Measurements from ENCODE around the gene NUDT1. TPM values are rescaled to one million over a fixed set of nuclear protein-coding genes. Genes with fewer than 3 reads are reported as not detected.

NUDT1 gene
- total RNA-seq, 1 experiment from 2014 or later = 47.4 TPM

GRCh38 chr7:2299870-2300512 is 58.0 kb downstream of the NUDT1 start:
- H3K36me3 ChIP-seq (ENCODE audit: control insufficient read depth in 1 of 2, insufficient read depth in 2 of 2, low read length in 2 of 2) = no peaks in the 10 kb centered on the region
- no peak for ATAC-seq
- H3K27me3 ChIP-seq (ENCODE audit: insufficient read depth, low read length) = no peaks in the 10 kb centered on the region
- TF ChIP-seq SRF (IDR thresholded peaks at IDR 0.05; ENCODE audit: low read depth) (no peak), SP1 (IDR thresholded peaks at IDR 0.05; ENCODE audit: low read depth) (no peak), ZNF274 (IDR thresholded peaks at IDR 0.05; ENCODE audit: low read depth, low read length) (no peak), MAX (IDR thresholded peaks at IDR 0.05) (no peak), YY1 (IDR thresholded peaks at IDR 0.05; ENCODE audit: extremely low read depth, insufficient replicate concordance, low read depth, low read length) (no peak), FOSL1 (IDR thresholded peaks at IDR 0.05; ENCODE audit: low read depth) (no peak), EGR1 (IDR thresholded peaks at IDR 0.05; ENCODE audit: low read depth) (no peak), SIN3A (IDR thresholded peaks at IDR 0.05; ENCODE audit: low read depth) (no peak)
- TF ChIP-seq, protein P1, sequence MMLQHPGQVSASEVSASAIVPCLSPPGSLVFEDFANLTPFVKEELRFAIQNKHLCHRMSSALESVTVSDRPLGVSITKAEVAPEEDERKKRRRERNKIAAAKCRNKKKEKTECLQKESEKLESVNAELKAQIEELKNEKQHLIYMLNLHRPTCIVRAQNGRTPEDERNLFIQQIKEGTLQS (IDR thresholded peaks at IDR 0.05) = no peak
- H4K20me1 ChIP-seq (ENCODE audit: insufficient read depth) = 0 out of 2 replicates have a peak, but pooled peaks cover 3% of the 10 kb centered on the region
- H3K4me2 ChIP-seq (ENCODE audit: low read length) = peak overlapping the region; percentile 40; the same call in 1 of the 2 replicates
- H3K9me3 ChIP-seq (ENCODE audit: control insufficient read depth in 1 of 2, insufficient read depth in 1 of 2, low read depth in 1 of 2, low read length in 2 of 2) = no peaks in the 10 kb centered on the region
- no TSS peak for BruUV-seq (replicated peaks)
- ChIA-PET POLR2A (no interaction called here), RAD21 (ENCODE audit: low non-redundant PET in 1 of 2, low total read pairs in 2 of 2, uncharacterized antibody in 2 of 2, unreplicated experiment in 2 of 2) (no interaction called here), CTCF (no interaction called here)
- H3K4me3 ChIP-seq (replicated peaks in 1 of 2; ENCODE audit: low read depth in 1 of 2, low read length in 2 of 2) = no peak overlapping the region
- DNase-seq (ENCODE audit: low read depth, low spot score) = no peak
- H3K9ac ChIP-seq (ENCODE audit: low read length) = no peak overlapping the region
- peaks cover 3 to 23% of the 10 kb centered on the region in 2 experiments; a peak in 3 of 4 replicates for H3K4me1 ChIP-seq (ENCODE audit: control insufficient read depth in 1 of 2, insufficient read depth in 2 of 2, low read length in 2 of 2)
- no peak overlapping the region for H2AFZ ChIP-seq (ENCODE audit: low read depth, low read length, poor library complexity, severe bottlenecking)
- H3K79me2 ChIP-seq (ENCODE audit: insufficient read depth, low read length) = peaks cover 40% of the 10 kb centered on the region
- H3K9me2 ChIP-seq (ENCODE audit: insufficient read depth) = no peaks in the 10 kb centered on the region
- intact Hi-C loops (cut with micrococcal nuclease) = no loop called here
- H3K27ac ChIP-seq (ENCODE audit: low read depth, low read length) = no peak overlapping the region

Small RNA genes within 50 kb of the gene (microRNA-seq; reads per million reads assigned to microRNA genes)
- gene MIR6836 (ENCODE audit: borderline number of aligned reads) = 1.6 reads per million

Other genes starting within 250 kb of the NUDT1 start
- gene MAD1L1, start 9.3 kb upstream of the NUDT1 start, total RNA-seq (2021; ENCODE audit: unreplicated experiment) = 38.5 TPM
- 34.7 TPM for gene MRM2, start within 50 bp of the NUDT1 start, total RNA-seq (2021; ENCODE audit: unreplicated experiment)
- 41.7 TPM for gene SNX8, start 72.2 kb downstream of the NUDT1 start, total RNA-seq (2021; ENCODE audit: unreplicated experiment)
- gene EIF3B, start 112.6 kb downstream of the NUDT1 start, total RNA-seq (2021; ENCODE audit: unreplicated experiment) = 324 TPM
- 14.2 TPM for gene CHST12, start 161.4 kb downstream of the NUDT1 start, total RNA-seq (2021; ENCODE audit: unreplicated experiment)
- gene GRIFIN, start 234.2 kb downstream of the NUDT1 start, total RNA-seq (2021; ENCODE audit: unreplicated experiment) = not detected